B cell (primary cell): ENCODE results near the gene RIC3. TPM values are rescaled to one million over a fixed set of nuclear protein-coding genes. Genes with fewer than 3 reads are reported as not detected.

ENCODE experiments used
- ATAC-seq: fragments of 200-7000 bp; cut with Tn5 transposase; one replicate; pipeline ENCODE4 v1.10.0; 2021; ENCODE audit warnings: low read depth, mild to moderate bottlenecking, moderate number of reproducible peaks, moderate library complexity
- CTCF ChIA-PET: fragments of 350-600 bp; sonication (Branson Sonifier 250); formaldehyde crosslinking; loops from one replicate; lab custom pipeline; 2021; ENCODE audit warnings: antibody characterized with exemption, inconsistent platforms; lab: Charles Lee
- POLR2A ChIA-PET: fragments of 350-600 bp; sonication (Branson Sonifier 250); formaldehyde crosslinking; loops from one replicate; lab custom pipeline; 2021; ENCODE audit warnings: antibody characterized with exemption; lab: Charles Lee
- DNase-seq: peaks from one replicate; pipeline ENCODE4 v3.0.0; 2013
- H2AFZ ChIP-seq: 2 replicates; pipeline ENCODE4 v1.6.1; 2012; ENCODE audit warnings: mild to moderate bottlenecking, low read depth, low read length; ENCODE audit not compliant: insufficient read depth, poor library complexity, severe bottlenecking
- H3K27ac ChIP-seq, 2 donors: 1 replicate in 1 of 2; 2 replicates in 1 of 2; pipeline ENCODE4 v1.5.1; 2012 to 2013; ENCODE audit warnings: low read length in 2 of 2, mild to moderate bottlenecking in 2 of 2, moderate library complexity in 1 of 2
- H3K27me3 ChIP-seq, 4 experiments: fragments of 200-600 bp in 1 of 4; sonication (generic) in 1 of 4; replicated peaks in 1 of 4; 1 replicate in 2 of 4; 2 replicates in 2 of 4; pipeline versions ENCODE4 v1.6.1 to v1.7.0; 2013 to 2016; ENCODE audit warnings: low read length in 3 of 4, mild to moderate bottlenecking in 2 of 4, mixed read lengths in 1 of 4, moderate library complexity in 1 of 4; ENCODE audit not compliant: insufficient read depth in 4 of 4, control insufficient read depth in 3 of 4; ENCODE audit errors: control extremely low read depth in 1 of 4
- H3K36me3 ChIP-seq, 2 experiments: replicated peaks in 1 of 2; 1 replicate in 1 of 2; 2 replicates in 1 of 2; pipeline versions ENCODE4 v1.6.1 to v1.7.1; 2013; ENCODE audit warnings: low read length in 1 of 2; ENCODE audit not compliant: insufficient read depth in 2 of 2, control insufficient read depth in 1 of 2; ENCODE audit errors: control extremely low read depth in 1 of 2, extremely low read depth in 1 of 2
- H3K4me1 ChIP-seq, 2 donors: fragments of 200-600 bp in 1 of 2; sonication (generic) in 1 of 2; 1 replicate in 1 of 2; 2 replicates in 1 of 2; pipeline versions ENCODE4 v1.5.1 to v1.6.1; 2013 to 2017; ENCODE audit warnings: low read length in 2 of 2; ENCODE audit not compliant: control insufficient read depth in 2 of 2, insufficient read depth in 2 of 2
- H3K4me2 ChIP-seq: replicated peaks from 2 replicates; pipeline ENCODE3; 2012; ENCODE audit warnings: mild to moderate bottlenecking, low read depth, low read length; ENCODE audit not compliant: poor library complexity, severe bottlenecking
- H3K4me3 ChIP-seq, 5 experiments: fragments of 200-600 bp in 1 of 5; sonication (generic) in 1 of 5; 1 replicate in 3 of 5; 2 replicates in 2 of 5; pipeline versions ENCODE4 v1.5.1 to v1.7.0; 2011 to 2016; ENCODE audit warnings: low read length in 4 of 5, mild to moderate bottlenecking in 4 of 5, low read depth in 2 of 5, control low read depth in 1 of 5, moderate library complexity in 1 of 5; ENCODE audit not compliant: insufficient read depth in 1 of 5; ENCODE audit errors: control extremely low read depth in 1 of 5, extremely low read depth in 1 of 5
- H3K79me2 ChIP-seq: fragments of 200-600 bp; sonication (generic); one replicate; pipeline ENCODE4 v1.6.0; 2016; ENCODE audit warnings: low read length; ENCODE audit not compliant: control insufficient read depth, insufficient read depth
- H3K9ac ChIP-seq: fragments of 200-600 bp; sonication (generic); 2 replicates; pipeline ENCODE4 v1.6.1; 2017; ENCODE audit warnings: mild to moderate bottlenecking, low read length, moderate library complexity
- H3K9me3 ChIP-seq, 3 donors: one replicate each; pipeline versions ENCODE4 v1.6.1 to v1.7.1; 2013; ENCODE audit warnings: low read length in 2 of 3; ENCODE audit not compliant: control insufficient read depth in 2 of 3, insufficient read depth in 1 of 3; ENCODE audit errors: control extremely low read depth in 1 of 3
- H4K20me1 ChIP-seq: 2 replicates; pipeline ENCODE4 v1.6.0; 2012; ENCODE audit warnings: mild to moderate bottlenecking, low read length; ENCODE audit not compliant: insufficient read depth, control insufficient read depth, poor library complexity, severe bottlenecking
- H3K27ac Mint-ChIP-seq: one replicate; pipeline ENCODE4 v1.8.0; 2021; ENCODE audit warnings: mixed read lengths
- H3K27me3 Mint-ChIP-seq: one replicate; pipeline ENCODE4 v1.8.0; 2021; ENCODE audit warnings: mixed read lengths
- H3K4me1 Mint-ChIP-seq: one replicate; pipeline ENCODE4 v1.8.0; 2021; ENCODE audit warnings: mixed read lengths
- H3K4me3 Mint-ChIP-seq: one replicate; pipeline ENCODE4 v1.8.0; 2021; ENCODE audit warnings: mixed read lengths
- H3K9me3 Mint-ChIP-seq: one replicate; pipeline ENCODE4 v1.8.0; 2022; ENCODE audit warnings: mixed read lengths; ENCODE audit not compliant: insufficient read depth
- EZH2 ChIP-seq: IDR thresholded peaks from 2 replicates; pipeline ENCODE4 v1.6.1; 2012; ENCODE audit warnings: borderline replicate concordance, low read depth, mild to moderate bottlenecking, moderate library complexity, low read length; ENCODE audit not compliant: insufficient read depth, poor library complexity, severe bottlenecking
- WGBS: methylation state at CpG from one replicate; pipeline ENCODE4 v1.1.5; 2013; ENCODE audit warnings: missing lambda C conversion rate; ENCODE audit not compliant: insufficient coverage; 5-methylcytosine and 5-hydroxymethylcytosine counted together
- intact Hi-C: fragments of 100-400 bp; cut with micrococcal nuclease; formaldehyde crosslinking; loops from one replicate; pipeline ENCODE4 v1.10.0; 2022
- polyA plus RNA-seq: library from polyadenylated mRNA; depleted of rRNA; stranded (reverse); fragments of >200 nt; gene quantifications from 2 replicates; pipeline ENCODE4 v1.2.3, GENCODE V29; 2012
- total RNA-seq, 2 donors: library from RNA; stranded (reverse); fragments of 120-200 nt in 1 of 2; gene quantifications; 1 replicate in 1 of 2; 2 replicates in 1 of 2; pipeline versions ENCODE4 v1.2.3 to v1.2.4, GENCODE V29; 2013 to 2022
- TF ChIP-seq, protein P1 (sequence below): fragments of 200-600 bp; IDR thresholded peaks from one replicate; pipeline ENCODE4 v1.8.0; 2022; ENCODE audit warnings: antibody characterized with exemption, mild to moderate bottlenecking

RIC3 gene
- total and polyA plus RNA-seq, 2 donors (not counting 1 experiment from before 2014, with no cell fraction given) = 62.4 to 74.6 TPM

DNA sequence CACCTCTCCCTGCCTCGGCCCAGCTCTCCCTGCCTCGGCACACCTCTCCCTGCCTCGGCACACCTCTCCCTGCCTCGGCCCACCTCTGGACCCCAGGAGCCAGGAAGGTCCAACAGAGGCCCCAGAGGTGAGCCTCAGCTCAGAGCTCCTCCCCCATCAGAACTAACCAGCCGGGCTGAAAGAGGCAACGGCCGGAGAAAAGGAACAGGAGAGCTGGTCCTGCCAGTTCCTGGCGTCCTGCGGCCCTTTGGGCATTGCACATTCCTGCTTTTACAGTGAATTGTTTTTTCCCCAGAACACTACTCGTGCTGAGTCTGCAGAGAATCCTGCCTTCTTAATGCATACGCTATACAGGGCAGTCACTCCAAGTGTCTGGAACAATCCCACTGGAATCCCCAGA lies 49.1 kb upstream of the RIC3 start:
- WGBS = 89% methylated on average over 11 of the region's 11 CpGs
- Mint-ChIP-seq H3K27ac (no peak overlapping the region), H3K9me3 (no peaks in the 10 kb centered on the region), H3K4me3 (no peak overlapping the region), H3K4me1 (no peaks in the 10 kb centered on the region), H3K27me3 (no peaks in the 10 kb centered on the region)
- DNase-seq = no peak
- no peak overlapping the region for H2AFZ ChIP-seq
- H3K27ac ChIP-seq = no peak overlapping the region
- intact Hi-C loops = no loop called here
- no peaks in the 10 kb centered on the region for H3K27me3 ChIP-seq
- ChIA-PET CTCF (interaction anchor here (1.8 to 17.7 kb wide), 3 partner anchors 13 to 348 kb away, joined by 6 to 327 read pairs (median 82); no protein-coding TSS in a partner anchor), POLR2A (no interaction called here)
- H3K36me3 ChIP-seq = no peaks in the 10 kb centered on the region
- no peaks in the 10 kb centered on the region for H3K4me1 ChIP-seq
- no peaks in the 10 kb centered on the region for H3K9me3 ChIP-seq
- no peaks in the 10 kb centered on the region for H3K79me2 ChIP-seq
- ATAC-seq = no peak
- no peak overlapping the region for H3K9ac ChIP-seq
- no peaks in the 10 kb centered on the region for H4K20me1 ChIP-seq
- H3K4me2 ChIP-seq = no peak overlapping the region
- TF ChIP-seq EZH2 = no peak
- TF ChIP-seq, protein P1, sequence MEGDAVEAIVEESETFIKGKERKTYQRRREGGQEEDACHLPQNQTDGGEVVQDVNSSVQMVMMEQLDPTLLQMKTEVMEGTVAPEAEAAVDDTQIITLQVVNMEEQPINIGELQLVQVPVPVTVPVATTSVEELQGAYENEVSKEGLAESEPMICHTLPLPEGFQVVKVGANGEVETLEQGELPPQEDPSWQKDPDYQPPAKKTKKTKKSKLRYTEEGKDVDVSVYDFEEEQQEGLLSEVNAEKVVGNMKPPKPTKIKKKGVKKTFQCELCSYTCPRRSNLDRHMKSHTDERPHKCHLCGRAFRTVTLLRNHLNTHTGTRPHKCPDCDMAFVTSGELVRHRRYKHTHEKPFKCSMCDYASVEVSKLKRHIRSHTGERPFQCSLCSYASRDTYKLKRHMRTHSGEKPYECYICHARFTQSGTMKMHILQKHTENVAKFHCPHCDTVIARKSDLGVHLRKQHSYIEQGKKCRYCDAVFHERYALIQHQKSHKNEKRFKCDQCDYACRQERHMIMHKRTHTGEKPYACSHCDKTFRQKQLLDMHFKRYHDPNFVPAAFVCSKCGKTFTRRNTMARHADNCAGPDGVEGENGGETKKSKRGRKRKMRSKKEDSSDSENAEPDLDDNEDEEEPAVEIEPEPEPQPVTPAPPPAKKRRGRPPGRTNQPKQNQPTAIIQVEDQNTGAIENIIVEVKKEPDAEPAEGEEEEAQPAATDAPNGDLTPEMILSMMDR = no peak
- H3K4me3 ChIP-seq = no peak overlapping the region

DNA sequence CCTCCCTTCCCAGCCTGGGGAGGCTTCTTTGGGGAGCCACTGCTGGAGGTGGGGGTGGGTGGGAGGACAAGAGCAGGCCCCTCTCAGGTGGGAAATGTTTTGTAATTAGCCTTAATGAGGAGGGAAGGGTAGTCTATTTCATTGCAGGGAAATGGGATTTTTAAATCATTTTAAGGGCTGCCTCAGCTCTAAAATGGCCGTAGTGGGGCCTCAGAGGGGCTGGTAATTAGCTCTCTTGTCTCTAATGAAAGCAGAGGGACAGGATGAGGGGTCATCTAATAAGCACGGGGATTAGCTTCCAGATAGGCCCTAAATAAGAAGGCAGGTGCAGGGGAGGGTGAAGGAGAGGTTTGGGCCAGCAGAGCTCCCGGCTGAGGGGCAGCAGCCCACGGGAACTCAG lies 48.3 kb upstream of the RIC3 start:
- no peaks in the 10 kb centered on the region for H3K4me1 ChIP-seq
- H3K27me3 Mint-ChIP-seq = no peaks in the 10 kb centered on the region
- H3K79me2 ChIP-seq = no peaks in the 10 kb centered on the region
- ATAC-seq = no peak
- no peak overlapping the region for H3K4me3 Mint-ChIP-seq
- H3K9me3 ChIP-seq = no peaks in the 10 kb centered on the region
- CTCF ChIA-PET = interaction anchor here (1.0 to 17.7 kb wide), 3 partner anchors 8 to 21 kb away, joined by 4 to 327 read pairs (median 6); no protein-coding TSS in a partner anchor
- H3K4me1 Mint-ChIP-seq = no peaks in the 10 kb centered on the region
- H3K27ac Mint-ChIP-seq = no peak overlapping the region
- H3K4me3 ChIP-seq = no peak overlapping the region
- H3K4me2 ChIP-seq = no peak overlapping the region
- no peaks in the 10 kb centered on the region for H3K27me3 ChIP-seq
- WGBS = 78% methylated on average over 2 of the region's 4 CpGs
- H3K9me3 Mint-ChIP-seq = no peaks in the 10 kb centered on the region
- no peak overlapping the region for H3K9ac ChIP-seq
- no peak overlapping the region for H3K27ac ChIP-seq
- no peak for DNase-seq
- intact Hi-C loops = no loop called here
- POLR2A ChIA-PET = no interaction called here
- H3K36me3 ChIP-seq = no peaks in the 10 kb centered on the region
- TF ChIP-seq EZH2 = no peak
- TF ChIP-seq, protein P1 = no peak
- no peak overlapping the region for H2AFZ ChIP-seq
- H4K20me1 ChIP-seq = no peaks in the 10 kb centered on the region
